NCI-H526 (cell line): Measurements from ENCODE around the gene GRAMD4.

ENCODE experiments used
- DNase-seq, 2 experiments: peaks; one replicate each; lab custom pipeline; 2025; lab: John Stamatoyannopoulos, UW

GRAMD4 gene

GRCh38 chr22:46656856-46657654 is 36.9 kb downstream of the GRAMD4 start:
- no peak for DNase-seq

- DNase-seq, result no peak
Measured at GRCh38 chr22:46657655-46657953, 37.4 kb downstream of the GRAMD4 start.

- no peak for DNase-seq
Measured at GRCh38 chr22:46657996-46658947, 38.1 kb downstream of the GRAMD4 start.

- no peak for DNase-seq
Measured at GRCh38 chr22:46659059-46659790, 39.0 kb downstream of the GRAMD4 start.

GRCh38 chr22:46659791-46660186 is 39.6 kb downstream of the GRAMD4 start:
- DNase-seq, result no peak

- no peak for DNase-seq
Measured at GRCh38 chr22:46660604-46661201, 40.5 kb downstream of the GRAMD4 start.

GRCh38 chr22:46661221-46661851 is 41.1 kb downstream of the GRAMD4 start:
- DNase-seq, result no peak

GRCh38 chr22:46662226-46662625 is 42.0 kb downstream of the GRAMD4 start:
- no peak for DNase-seq

GRCh38 chr22:46663001-46663400 is 42.8 kb downstream of the GRAMD4 start:
- DNase-seq, result no peak

- no peak for DNase-seq
Measured at GRCh38 chr22:46663436-46664100, 43.4 kb downstream of the GRAMD4 start.

- DNase-seq, result no peak
Measured at GRCh38 chr22:46664301-46664855, 44.2 kb downstream of the GRAMD4 start.

- DNase-seq, result no peak
Measured at GRCh38 chr22:46665151-46665695, 45.0 kb downstream of the GRAMD4 start.

GRCh38 chr22:46665751-46666280 is 45.6 kb downstream of the GRAMD4 start:
- DNase-seq, result no peak

- no peak for DNase-seq
Measured at GRCh38 chr22:46666577-46667244, 46.5 kb downstream of the GRAMD4 start.

GRCh38 chr22:46667245-46667623 is 47.0 kb downstream of the GRAMD4 start:
- no peak for DNase-seq

- DNase-seq, result no peak
Measured at GRCh38 chr22:46668116-46668515, 47.9 kb downstream of the GRAMD4 start.

GRCh38 chr22:46669201-46669600 is 49.0 kb downstream of the GRAMD4 start:
- DNase-seq, result no peak

GRCh38 chr22:46671824-46672432 is 51.7 kb downstream of the GRAMD4 start:
- DNase-seq, result no peak

- DNase-seq, result no peak
Measured at GRCh38 chr22:46672731-46673130, 52.5 kb downstream of the GRAMD4 start.
